Measurements from ENCODE around the gene SFXN5.

The SFXN5 gene

DNA sequence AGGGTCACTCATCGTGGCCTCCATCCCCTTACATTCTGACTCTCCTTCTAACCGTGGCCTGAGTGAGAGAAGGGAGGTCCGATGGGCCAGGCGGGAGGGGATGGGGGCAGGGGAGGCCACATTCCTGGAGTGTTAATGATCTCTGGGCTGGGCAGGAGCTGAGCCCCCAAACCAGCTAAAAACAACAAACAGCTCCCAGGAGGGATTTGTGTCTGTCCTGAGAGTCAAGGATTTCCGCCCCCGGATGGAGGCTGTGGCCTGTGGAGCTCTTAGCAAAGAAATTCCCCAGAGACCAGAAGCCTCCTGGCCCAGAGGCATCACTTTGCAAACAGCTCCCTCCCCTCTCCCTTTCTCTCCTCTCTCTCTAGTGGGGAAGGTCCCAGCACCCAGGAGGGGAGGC, 130.7 kb downstream of the SFXN5 start:
- no peaks in the 10 kb centered on the region for H3K36me3 Mint-ChIP-seq (ENCODE audit: insufficient read depth)
- H3K4me3 Mint-ChIP-seq, result no peak overlapping the region
- no peak overlapping the region for H3K27ac Mint-ChIP-seq (ENCODE audit: low read depth)
- H3K4me1 Mint-ChIP-seq, result no peaks in the 10 kb centered on the region
- H3K9me3 Mint-ChIP-seq, result no peaks in the 10 kb centered on the region
- DNase-seq (ENCODE audit: low spot score in 2 of 2), result no peak
- peaks cover 6% of the 10 kb centered on the region for H3K27me3 Mint-ChIP-seq
- ATAC-seq (replicated peaks; ENCODE audit: extremely low read depth, poor library complexity, severe bottlenecking), result no peak

- no peak overlapping the region for H3K27ac Mint-ChIP-seq (ENCODE audit: low read depth)
- H3K4me1 Mint-ChIP-seq, result peaks cover under 1% of the 10 kb centered on the region
- H3K9me3 Mint-ChIP-seq, result no peaks in the 10 kb centered on the region
- ATAC-seq (replicated peaks; ENCODE audit: extremely low read depth, poor library complexity, severe bottlenecking) (no peak), DNase-seq (ENCODE audit: low spot score in 2 of 2) (no peak)
- no peak overlapping the region for H3K4me3 Mint-ChIP-seq
- H3K36me3 Mint-ChIP-seq (ENCODE audit: insufficient read depth), result no peaks in the 10 kb centered on the region
- peaks cover 10% of the 10 kb centered on the region for H3K27me3 Mint-ChIP-seq
Measured at GRCh38 chr2:72940361-72940760, 131.2 kb downstream of the SFXN5 start.

- ATAC-seq (replicated peaks; ENCODE audit: extremely low read depth, poor library complexity, severe bottlenecking) (no peak), DNase-seq (ENCODE audit: low spot score in 2 of 2) (no peak)
- peak overlapping the region; percentile 9 for H3K27ac Mint-ChIP-seq (ENCODE audit: low read depth)
- peaks cover 25% of the 10 kb centered on the region for H3K27me3 Mint-ChIP-seq
- H3K9me3 Mint-ChIP-seq, result no peaks in the 10 kb centered on the region
- no peak overlapping the region for H3K4me3 Mint-ChIP-seq
- peaks cover 6% of the 10 kb centered on the region for H3K4me1 Mint-ChIP-seq
- no peaks in the 10 kb centered on the region for H3K36me3 Mint-ChIP-seq (ENCODE audit: insufficient read depth)
Measured at GRCh38 chr2:72938455-72938854, 133.1 kb downstream of the SFXN5 start.

- DNase-seq (ENCODE audit: low spot score in 2 of 2) (no peak), ATAC-seq (replicated peaks; ENCODE audit: extremely low read depth, poor library complexity, severe bottlenecking) (no peak)
- H3K9me3 Mint-ChIP-seq, result no peaks in the 10 kb centered on the region
- H3K4me3 Mint-ChIP-seq, result no peak overlapping the region
- H3K27me3 Mint-ChIP-seq, result peaks cover 25% of the 10 kb centered on the region
- H3K4me1 Mint-ChIP-seq, result peaks cover 6% of the 10 kb centered on the region
- H3K36me3 Mint-ChIP-seq (ENCODE audit: insufficient read depth), result no peaks in the 10 kb centered on the region
- no peak overlapping the region for H3K27ac Mint-ChIP-seq (ENCODE audit: low read depth)
Measured at GRCh38 chr2:72937356-72937669, 134.2 kb downstream of the SFXN5 start.

- H3K9me3 Mint-ChIP-seq, result no peaks in the 10 kb centered on the region
- H3K36me3 Mint-ChIP-seq (ENCODE audit: insufficient read depth), result no peaks in the 10 kb centered on the region
- peaks cover 25% of the 10 kb centered on the region for H3K27me3 Mint-ChIP-seq
- no peak overlapping the region for H3K4me3 Mint-ChIP-seq
- no peak for ATAC-seq (replicated peaks; ENCODE audit: extremely low read depth, poor library complexity, severe bottlenecking)
- no peak overlapping the region for H3K27ac Mint-ChIP-seq (ENCODE audit: low read depth)
- H3K4me1 Mint-ChIP-seq, result peaks cover 6% of the 10 kb centered on the region
- DNase-seq (ENCODE audit: low spot score in 2 of 2), result no peak
Measured at GRCh38 chr2:72936660-72937355, 134.7 kb downstream of the SFXN5 start.

DNA sequence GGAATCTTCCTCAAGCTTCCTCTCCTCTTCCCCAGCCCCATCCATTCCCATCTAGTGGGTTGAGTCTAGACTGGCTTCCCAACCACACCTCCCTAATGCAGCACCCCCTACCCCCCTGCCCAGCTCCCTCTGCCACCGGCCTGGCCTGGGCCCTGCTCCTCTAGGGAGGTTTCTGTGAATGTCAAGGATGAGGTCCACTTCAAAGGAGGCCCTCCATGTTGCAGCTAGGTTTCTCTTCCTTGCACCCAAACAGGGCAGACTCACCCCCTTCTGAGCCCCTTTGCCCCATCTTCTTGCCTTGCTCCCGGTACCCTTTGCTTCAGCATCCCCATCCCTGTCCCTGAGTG, 135.9 kb downstream of the SFXN5 start:
- ATAC-seq (replicated peaks; ENCODE audit: extremely low read depth, poor library complexity, severe bottlenecking) (no peak), DNase-seq (ENCODE audit: low spot score in 2 of 2) (no peak)
- Mint-ChIP-seq H3K27me3 (peaks cover 25% of the 10 kb centered on the region), H3K9me3 (no peaks in the 10 kb centered on the region), H3K36me3 (ENCODE audit: insufficient read depth) (no peaks in the 10 kb centered on the region), H3K4me3 (no peak overlapping the region), H3K27ac (ENCODE audit: low read depth) (no peak overlapping the region), H3K4me1 (peaks cover 6% of the 10 kb centered on the region)

GRCh38 chr2:72934683-72935610, 136.6 kb downstream of the SFXN5 start:
- Mint-ChIP-seq H3K27me3 (peaks cover 25% of the 10 kb centered on the region), H3K36me3 (ENCODE audit: insufficient read depth) (no peaks in the 10 kb centered on the region), H3K4me3 (no peak overlapping the region), H3K27ac (ENCODE audit: low read depth) (no peak overlapping the region), H3K4me1 (peaks cover 6% of the 10 kb centered on the region), H3K9me3 (no peaks in the 10 kb centered on the region)
- DNase-seq (ENCODE audit: low spot score in 2 of 2) (no peak), ATAC-seq (replicated peaks; ENCODE audit: extremely low read depth, poor library complexity, severe bottlenecking) (no peak)

DNA sequence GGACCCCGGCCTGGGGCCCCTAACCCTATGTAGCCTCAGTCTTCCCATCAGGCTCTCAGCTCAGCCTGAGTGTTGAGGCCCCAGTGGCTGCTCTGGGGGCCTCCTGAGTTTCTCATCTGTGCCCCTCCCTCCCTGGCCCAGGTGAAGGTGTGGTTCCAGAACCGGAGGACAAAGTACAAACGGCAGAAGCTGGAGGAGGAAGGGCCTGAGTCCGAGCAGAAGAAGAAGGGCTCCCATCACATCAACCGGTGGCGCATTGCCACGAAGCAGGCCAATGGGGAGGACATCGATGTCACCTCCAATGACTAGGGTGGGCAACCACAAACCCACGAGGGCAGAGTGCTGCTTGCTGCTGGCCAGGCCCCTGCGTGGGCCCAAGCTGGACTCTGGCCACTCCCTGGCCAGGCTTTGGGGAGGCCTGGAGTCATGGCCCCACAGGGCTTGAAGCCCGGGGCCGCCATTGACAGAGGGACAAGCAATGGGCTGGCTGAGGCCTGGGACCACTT, 137.8 kb downstream of the SFXN5 start:
- peaks cover 6% of the 10 kb centered on the region for H3K4me1 Mint-ChIP-seq
- no peaks in the 10 kb centered on the region for H3K36me3 Mint-ChIP-seq (ENCODE audit: insufficient read depth)

DNA sequence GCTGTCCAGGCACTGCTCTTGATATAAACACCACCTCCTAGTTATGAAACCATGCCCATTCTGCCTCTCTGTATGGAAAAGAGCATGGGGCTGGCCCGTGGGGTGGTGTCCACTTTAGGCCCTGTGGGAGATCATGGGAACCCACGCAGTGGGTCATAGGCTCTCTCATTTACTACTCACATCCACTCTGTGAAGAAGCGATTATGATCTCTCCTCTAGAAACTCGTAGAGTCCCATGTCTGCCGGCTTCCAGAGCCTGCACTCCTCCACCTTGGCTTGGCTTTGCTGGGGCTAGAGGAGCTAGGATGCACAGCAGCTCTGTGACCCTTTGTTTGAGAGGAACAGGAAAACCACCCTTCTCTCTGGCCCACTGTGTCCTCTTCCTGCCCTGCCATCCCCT, 138.3 kb downstream of the SFXN5 start:
- Mint-ChIP-seq H3K4me1 (peaks cover 6% of the 10 kb centered on the region), H3K27ac (ENCODE audit: low read depth) (no peak overlapping the region), H3K27me3 (peaks cover 25% of the 10 kb centered on the region), H3K36me3 (ENCODE audit: insufficient read depth) (no peaks in the 10 kb centered on the region), H3K9me3 (no peaks in the 10 kb centered on the region), H3K4me3 (no peak overlapping the region)
- no peak for ATAC-seq (replicated peaks; ENCODE audit: extremely low read depth, poor library complexity, severe bottlenecking)
- no peak for DNase-seq (ENCODE audit: low spot score in 2 of 2)

More for the DNA sequence above, 137.8 kb downstream of the SFXN5 start:
- Mint-ChIP-seq H3K27me3 (peaks cover 25% of the 10 kb centered on the region), H3K27ac (ENCODE audit: low read depth) (no peak overlapping the region), H3K9me3 (no peaks in the 10 kb centered on the region), H3K4me3 (no peak overlapping the region)
- DNase-seq (ENCODE audit: low spot score in 2 of 2), result no peak
- no peak for ATAC-seq (replicated peaks; ENCODE audit: extremely low read depth, poor library complexity, severe bottlenecking)

DNA sequence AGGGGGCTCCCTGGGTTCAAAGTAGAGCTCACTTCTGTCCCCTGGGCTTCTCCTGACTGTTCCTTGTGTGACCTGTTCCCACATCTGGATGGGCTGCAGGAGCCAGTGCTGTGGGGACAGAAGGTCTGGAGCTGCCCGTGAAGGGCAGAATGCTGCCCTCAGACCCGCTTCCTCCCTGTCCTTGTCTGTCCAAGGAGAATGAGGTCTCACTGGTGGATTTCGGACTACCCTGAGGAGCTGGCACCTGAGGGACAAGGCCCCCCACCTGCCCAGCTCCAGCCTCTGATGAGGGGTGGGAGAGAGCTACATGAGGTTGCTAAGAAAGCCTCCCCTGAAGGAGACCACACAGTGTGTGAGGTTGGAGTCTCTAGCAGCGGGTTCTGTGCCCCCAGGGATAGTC, 138.7 kb downstream of the SFXN5 start:
- peaks cover 6% of the 10 kb centered on the region for H3K4me1 Mint-ChIP-seq
- ATAC-seq (replicated peaks; ENCODE audit: extremely low read depth, poor library complexity, severe bottlenecking), result no peak
- no peaks in the 10 kb centered on the region for H3K9me3 Mint-ChIP-seq
- no peaks in the 10 kb centered on the region for H3K36me3 Mint-ChIP-seq (ENCODE audit: insufficient read depth)
- no peak for DNase-seq (ENCODE audit: low spot score in 2 of 2)
- H3K27ac Mint-ChIP-seq (ENCODE audit: low read depth), result no peak overlapping the region
- H3K4me3 Mint-ChIP-seq, result no peak overlapping the region
- peaks cover 25% of the 10 kb centered on the region for H3K27me3 Mint-ChIP-seq

- peaks cover 6% of the 10 kb centered on the region for H3K4me1 Mint-ChIP-seq
- peaks cover 25% of the 10 kb centered on the region for H3K27me3 Mint-ChIP-seq
- DNase-seq (ENCODE audit: low spot score in 2 of 2) (no peak), ATAC-seq (replicated peaks; ENCODE audit: extremely low read depth, poor library complexity, severe bottlenecking) (no peak)
- H3K27ac Mint-ChIP-seq (ENCODE audit: low read depth), result no peak overlapping the region
- H3K4me3 Mint-ChIP-seq, result no peak overlapping the region
- no peaks in the 10 kb centered on the region for H3K36me3 Mint-ChIP-seq (ENCODE audit: insufficient read depth)
- no peaks in the 10 kb centered on the region for H3K9me3 Mint-ChIP-seq
Measured at GRCh38 chr2:72932045-72932740, 139.3 kb downstream of the SFXN5 start.

GRCh38 chr2:72931280-72931910, 140.1 kb downstream of the SFXN5 start:
- Mint-ChIP-seq H3K4me1 (peaks cover 6% of the 10 kb centered on the region), H3K27ac (ENCODE audit: low read depth) (no peak overlapping the region), H3K36me3 (ENCODE audit: insufficient read depth) (no peaks in the 10 kb centered on the region), H3K9me3 (no peaks in the 10 kb centered on the region), H3K4me3 (no peak overlapping the region), H3K27me3 (peaks cover 25% of the 10 kb centered on the region)
- no peak for ATAC-seq (replicated peaks; ENCODE audit: extremely low read depth, poor library complexity, severe bottlenecking)
- DNase-seq (ENCODE audit: low spot score in 2 of 2), result no peak
